Activated CD4-positive, alpha-beta T cell treated with anti-CD3 and anti-CD28 coated beads for 36 hours (primary cell): ENCODE data around the gene ADK. TPM values are rescaled to one million over a fixed set of nuclear protein-coding genes. Genes with fewer than 3 reads are reported as not detected.

Source experiments
- ATAC-seq: fragments of 200-7000 bp; cut with Tn5 transposase; one replicate; pipeline ENCODE4 v1.10.0; 2021; ENCODE audit warnings: mild to moderate bottlenecking, moderate library complexity
- CTCF ChIA-PET: fragments of 350-600 bp; sonication (Branson Sonifier 250); formaldehyde crosslinking; loops from one replicate; lab custom pipeline; 2021; ENCODE audit warnings: antibody characterized with exemption; lab: Charles Lee
- POLR2A ChIA-PET: fragments of 350-600 bp; sonication (Branson Sonifier 250); formaldehyde crosslinking; loops from one replicate; lab custom pipeline; 2021; ENCODE audit warnings: antibody characterized with exemption, inconsistent platforms; lab: Charles Lee
- DNase-seq: peaks from one replicate; pipeline ENCODE4 v3.0.0-alpha.2; 2020
- H3K27ac Mint-ChIP-seq: one replicate; pipeline ENCODE4 v1.8.0; 2021; ENCODE audit warnings: mixed read lengths
- H3K27me3 Mint-ChIP-seq: one replicate; pipeline ENCODE4 v1.8.0; 2021; ENCODE audit warnings: mixed read lengths
- H3K36me3 Mint-ChIP-seq: one replicate; pipeline ENCODE4 v1.8.0; 2021; ENCODE audit warnings: low read depth, mixed read lengths
- H3K4me1 Mint-ChIP-seq: one replicate; pipeline ENCODE4 v1.8.0; 2021; ENCODE audit warnings: mixed read lengths
- H3K4me3 Mint-ChIP-seq: one replicate; pipeline ENCODE4 v1.8.0; 2021; ENCODE audit warnings: mild to moderate bottlenecking, moderate library complexity, mixed read lengths
- H3K9me3 Mint-ChIP-seq: one replicate; pipeline ENCODE4 v1.8.0; 2021; ENCODE audit warnings: low read depth, mixed read lengths
- intact Hi-C, 2 experiments: fragments of 100-400 bp; cut with DNase I in 1 of 2; cut with micrococcal nuclease in 1 of 2; formaldehyde crosslinking; loops; one replicate each; pipeline versions ENCODE4 v1.14.2 to v1.15.1; 2022 to 2024; cut with DNase I, micrococcal nuclease
- total RNA-seq, 2 experiments: library from RNA; stranded (reverse); gene quantifications; one replicate each; pipeline ENCODE4 v1.2.3, GENCODE V29; 2021

ADK gene
- total RNA-seq, 2 experiments from 2014 or later, result 53.7 to 55.0 TPM

- Mint-ChIP-seq H3K27ac (no peak overlapping the region), H3K27me3 (no peaks in the 10 kb centered on the region), H3K4me3 (no peak overlapping the region), H3K9me3 (peaks cover 4% of the 10 kb centered on the region), H3K36me3 (peaks cover 11% of the 10 kb centered on the region), H3K4me1 (no peaks in the 10 kb centered on the region)
- POLR2A ChIA-PET, result no interaction called here
- CTCF ChIA-PET, result interaction anchor here (1.0 kb wide), 1 partner anchor 12 kb away, joined by 5 read pairs; no protein-coding TSS in a partner anchor
- intact Hi-C loops, result no loop called here
- DNase-seq (no peak), ATAC-seq (no peak)
These were observed 490.6 kb downstream of the ADK start for GRCh38 chr10:74641659-74642058.

GRCh38 chr10:74642901-74643595 lies 492.0 kb downstream of the ADK start:
- POLR2A ChIA-PET, result no interaction called here
- intact Hi-C loops, result no loop called here
- peaks cover 10% of the 10 kb centered on the region for H3K36me3 Mint-ChIP-seq

GRCh38 chr10:74643596-74643975 lies 492.6 kb downstream of the ADK start:
- CTCF ChIA-PET, result interaction anchor here (1.2 kb wide), 1 partner anchor 463 kb away, joined by 3 read pairs; no protein-coding TSS in a partner anchor
- H3K4me3 Mint-ChIP-seq, result no peak overlapping the region
- peaks cover 4% of the 10 kb centered on the region for H3K9me3 Mint-ChIP-seq
- POLR2A ChIA-PET, result no interaction called here
- no peak for DNase-seq
- no peak overlapping the region for H3K27ac Mint-ChIP-seq
- intact Hi-C loops, result no loop called here
- H3K4me1 Mint-ChIP-seq, result no peaks in the 10 kb centered on the region
- peaks cover 9% of the 10 kb centered on the region for H3K36me3 Mint-ChIP-seq
- H3K27me3 Mint-ChIP-seq, result no peaks in the 10 kb centered on the region
- no peak for ATAC-seq

More at GRCh38 chr10:74642901-74643595, 492.0 kb downstream of the ADK start:
- no peak for DNase-seq
- CTCF ChIA-PET, result no interaction called here
- Mint-ChIP-seq H3K27ac (no peak overlapping the region), H3K4me1 (no peaks in the 10 kb centered on the region), H3K4me3 (no peak overlapping the region), H3K27me3 (no peaks in the 10 kb centered on the region), H3K9me3 (peaks cover 4% of the 10 kb centered on the region)
- no peak for ATAC-seq

- H3K27ac Mint-ChIP-seq, result no peak overlapping the region
- H3K27me3 Mint-ChIP-seq, result no peaks in the 10 kb centered on the region
- H3K4me1 Mint-ChIP-seq, result no peaks in the 10 kb centered on the region
- intact Hi-C loops, result no loop called here
- POLR2A ChIA-PET, result interaction anchor here (0.6 kb wide), 1 partner anchor 16 kb away, joined by 9 read pairs; no protein-coding TSS in a partner anchor
- ATAC-seq (no peak), DNase-seq (no peak)
- peaks cover 7% of the 10 kb centered on the region for H3K36me3 Mint-ChIP-seq
- CTCF ChIA-PET, result interaction anchor here (1.0 to 1.2 kb wide), 2 partner anchors 21 to 462 kb away, joined by 3 read pairs; no protein-coding TSS in a partner anchor
- H3K9me3 Mint-ChIP-seq, result peaks cover 4% of the 10 kb centered on the region
- H3K4me3 Mint-ChIP-seq, result no peak overlapping the region
These were observed 493.7 kb downstream of the ADK start for GRCh38 chr10:74644738-74645137.

GRCh38 chr10:74645692-74646091 lies 494.7 kb downstream of the ADK start:
- POLR2A ChIA-PET, result no interaction called here
- intact Hi-C loops, result no loop called here
- CTCF ChIA-PET, result interaction anchor here (1.4 kb wide), 1 partner anchor 39 kb away, joined by 3 read pairs; no protein-coding TSS in a partner anchor
- H3K27me3 Mint-ChIP-seq, result no peaks in the 10 kb centered on the region
- H3K9me3 Mint-ChIP-seq, result peaks cover 4% of the 10 kb centered on the region
- H3K27ac Mint-ChIP-seq, result no peak overlapping the region
- no peak for DNase-seq
- H3K4me3 Mint-ChIP-seq, result no peak overlapping the region
- H3K4me1 Mint-ChIP-seq, result peaks cover under 1% of the 10 kb centered on the region
- peaks cover 7% of the 10 kb centered on the region for H3K36me3 Mint-ChIP-seq
- no peak for ATAC-seq

- Mint-ChIP-seq H3K27ac (no peak overlapping the region), H3K4me3 (no peak overlapping the region), H3K4me1 (peaks cover 7% of the 10 kb centered on the region), H3K36me3 (peaks cover 15% of the 10 kb centered on the region), H3K27me3 (no peaks in the 10 kb centered on the region), H3K9me3 (no peaks in the 10 kb centered on the region)
- POLR2A ChIA-PET, result interaction anchor here (0.7 kb wide), 1 partner anchor 432 kb away, joined by 4 read pairs; no protein-coding TSS in a partner anchor
- ATAC-seq, result no peak
- intact Hi-C loops, result no loop called here
- no peak for DNase-seq
- CTCF ChIA-PET, result no interaction called here
These were observed 499.6 kb downstream of the ADK start for GRCh38 chr10:74650613-74651012.

- intact Hi-C loops, result no loop called here
- H3K36me3 Mint-ChIP-seq, result peaks cover 15% of the 10 kb centered on the region
- DNase-seq (no peak), ATAC-seq (peak; percentile 63)
- ChIA-PET CTCF (no interaction called here), POLR2A (interaction anchor here (0.6 to 0.7 kb wide), 2 partner anchors 201 to 431 kb away, joined by 3 to 4 read pairs; no protein-coding TSS in a partner anchor)
- peaks cover 7% of the 10 kb centered on the region for H3K4me1 Mint-ChIP-seq
- H3K27ac Mint-ChIP-seq, result no peak overlapping the region
- H3K27me3 Mint-ChIP-seq, result no peaks in the 10 kb centered on the region
- no peak overlapping the region for H3K4me3 Mint-ChIP-seq
- H3K9me3 Mint-ChIP-seq, result no peaks in the 10 kb centered on the region
These were observed 500.5 kb downstream of the ADK start for GRCh38 chr10:74651565-74651964.

GRCh38 chr10:74652664-74653063 lies 501.6 kb downstream of the ADK start:
- no peak overlapping the region for H3K4me3 Mint-ChIP-seq
- CTCF ChIA-PET, result interaction anchor here (0.6 to 1.0 kb wide), 2 partner anchors 234 to 465 kb away, joined by 5 read pairs; no protein-coding TSS in a partner anchor
- no peak overlapping the region for H3K27ac Mint-ChIP-seq
- ATAC-seq (no peak), DNase-seq (no peak)
- H3K36me3 Mint-ChIP-seq, result peaks cover 15% of the 10 kb centered on the region
- intact Hi-C loops, result no loop called here
- H3K9me3 Mint-ChIP-seq, result no peaks in the 10 kb centered on the region
- H3K4me1 Mint-ChIP-seq, result peaks cover 7% of the 10 kb centered on the region
- POLR2A ChIA-PET, result no interaction called here
- H3K27me3 Mint-ChIP-seq, result no peaks in the 10 kb centered on the region

GRCh38 chr10:74658511-74658910 lies 507.5 kb downstream of the ADK start:
- Mint-ChIP-seq H3K4me1 (no peaks in the 10 kb centered on the region), H3K36me3 (peaks cover 16% of the 10 kb centered on the region), H3K9me3 (no peaks in the 10 kb centered on the region), H3K4me3 (no peak overlapping the region), H3K27ac (no peak overlapping the region), H3K27me3 (no peaks in the 10 kb centered on the region)
- ATAC-seq (no peak), DNase-seq (no peak)
- intact Hi-C loops, result no loop called here
- ChIA-PET POLR2A (no interaction called here), CTCF (interaction anchor here (0.6 kb wide), 1 partner anchor 286 kb away, joined by 3 read pairs; no protein-coding TSS in a partner anchor)

GRCh38 chr10:74662635-74663034 lies 511.6 kb downstream of the ADK start:
- H3K27me3 Mint-ChIP-seq, result no peaks in the 10 kb centered on the region
- CTCF ChIA-PET, result interaction anchor here (0.6 kb wide), 1 partner anchor 48 kb away, joined by 4 read pairs; no protein-coding TSS in a partner anchor

GRCh38 chr10:74669210-74669609 lies 518.2 kb downstream of the ADK start:
- ChIA-PET POLR2A (no interaction called here), CTCF (interaction anchor here (1.3 kb wide), 1 partner anchor 22 kb away, joined by 3 read pairs; no protein-coding TSS in a partner anchor)
- Mint-ChIP-seq H3K4me1 (no peaks in the 10 kb centered on the region), H3K4me3 (no peak overlapping the region), H3K27ac (no peak overlapping the region), H3K27me3 (no peaks in the 10 kb centered on the region), H3K9me3 (peaks cover 7% of the 10 kb centered on the region), H3K36me3 (peaks cover 28% of the 10 kb centered on the region)
- no peak for DNase-seq
- ATAC-seq, result no peak
- intact Hi-C loops, result no loop called here

More at GRCh38 chr10:74662635-74663034, 511.6 kb downstream of the ADK start:
- intact Hi-C loops, result no loop called here
- POLR2A ChIA-PET, result no interaction called here
- DNase-seq, result no peak
- H3K4me1 Mint-ChIP-seq, result no peaks in the 10 kb centered on the region
- H3K4me3 Mint-ChIP-seq, result no peak overlapping the region
- no peak for ATAC-seq
- H3K27ac Mint-ChIP-seq, result no peak overlapping the region
- peaks cover 6% of the 10 kb centered on the region for H3K36me3 Mint-ChIP-seq
- no peaks in the 10 kb centered on the region for H3K9me3 Mint-ChIP-seq

GRCh38 chr10:74671716-74672115 lies 520.7 kb downstream of the ADK start:
- ChIA-PET CTCF (no interaction called here), POLR2A (no interaction called here)
- intact Hi-C loops, result no loop called here
- no peak overlapping the region for H3K27ac Mint-ChIP-seq
- peaks cover 7% of the 10 kb centered on the region for H3K9me3 Mint-ChIP-seq
- no peak overlapping the region for H3K4me3 Mint-ChIP-seq
- peaks cover 39% of the 10 kb centered on the region for H3K36me3 Mint-ChIP-seq
- no peaks in the 10 kb centered on the region for H3K27me3 Mint-ChIP-seq
- no peak for DNase-seq
- ATAC-seq, result no peak
- peaks cover 2% of the 10 kb centered on the region for H3K4me1 Mint-ChIP-seq
